GM08714 (cell line): ENCODE measurements around the gene CACNA1E.

Experiments
- H3K4me3 ChIP-seq: fragments of 200-500 bp; sonication (Bioruptor generic); 2 replicates; pipeline ENCODE4 v1.5.1; 2014; ENCODE audit warnings: mild to moderate bottlenecking, low read length, inconsistent platforms
- ZNF274 ChIP-seq: IDR thresholded peaks from 2 replicates; pipeline ENCODE4 v1.6.1; 2012; ENCODE audit warnings: mild to moderate bottlenecking, low read depth, low read length

The CACNA1E gene

DNA sequence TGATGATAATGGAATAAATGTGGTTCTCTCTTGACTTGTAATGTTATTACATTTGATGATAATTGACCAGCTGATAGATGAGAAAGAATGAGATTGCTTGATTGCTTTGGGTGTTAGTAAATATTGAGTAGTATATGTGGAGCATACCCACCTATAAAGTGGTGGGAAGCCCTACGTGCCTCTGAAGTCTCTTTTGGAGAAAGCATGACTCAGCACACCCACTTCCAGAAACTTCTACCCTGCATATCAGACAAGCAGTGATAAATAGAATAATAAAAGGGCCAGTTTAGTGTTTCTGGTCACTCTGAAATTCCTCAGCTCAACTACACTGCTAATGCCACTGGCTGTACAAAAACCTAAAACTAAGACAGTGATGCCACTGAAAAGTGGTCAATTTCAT is 289.4 kb downstream of the CACNA1E start:
- no peak overlapping the region for H3K4me3 ChIP-seq
- TF ChIP-seq ZNF274 = no peak

DNA sequence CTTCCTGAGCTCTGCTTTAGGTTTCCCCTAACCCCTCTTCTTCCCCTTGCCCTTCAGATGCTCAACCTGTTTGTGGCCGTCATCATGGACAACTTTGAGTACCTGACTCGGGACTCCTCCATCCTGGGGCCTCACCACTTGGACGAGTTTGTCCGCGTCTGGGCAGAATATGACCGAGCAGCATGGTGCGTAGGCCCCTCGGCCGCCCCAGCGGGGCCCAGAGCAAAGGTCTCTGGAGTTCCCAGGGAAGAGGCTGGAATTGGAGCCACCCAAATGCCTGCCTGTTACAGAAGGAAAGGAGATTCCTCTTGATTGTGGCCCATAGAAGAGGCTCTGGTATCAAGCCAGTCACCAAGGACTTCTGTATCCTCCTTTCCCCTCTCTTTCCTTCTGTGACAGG is 292.7 kb downstream of the CACNA1E start:
- TF ChIP-seq ZNF274 = no peak
- H3K4me3 ChIP-seq = no peak overlapping the region

DNA sequence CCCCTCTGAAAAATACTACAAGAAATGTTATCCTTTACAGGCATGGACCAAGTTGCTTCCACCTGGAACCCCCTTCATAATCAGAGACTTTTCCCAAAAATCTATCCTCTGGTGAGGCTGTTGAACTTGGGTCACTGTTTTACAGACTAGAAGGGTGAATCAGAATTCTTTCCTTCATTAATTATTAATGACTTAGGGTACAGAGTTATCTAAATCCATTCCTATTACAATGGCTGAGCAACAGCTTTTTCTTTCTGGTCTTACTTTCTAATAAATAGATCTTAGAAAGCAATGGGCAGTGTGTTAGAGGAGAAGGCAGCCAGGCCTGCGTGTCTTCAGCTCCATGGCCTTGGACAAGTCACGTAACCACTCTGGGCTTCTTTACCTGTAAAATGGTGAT is 294.0 kb downstream of the CACNA1E start:
- TF ChIP-seq ZNF274 = no peak
- no peak overlapping the region for H3K4me3 ChIP-seq

DNA sequence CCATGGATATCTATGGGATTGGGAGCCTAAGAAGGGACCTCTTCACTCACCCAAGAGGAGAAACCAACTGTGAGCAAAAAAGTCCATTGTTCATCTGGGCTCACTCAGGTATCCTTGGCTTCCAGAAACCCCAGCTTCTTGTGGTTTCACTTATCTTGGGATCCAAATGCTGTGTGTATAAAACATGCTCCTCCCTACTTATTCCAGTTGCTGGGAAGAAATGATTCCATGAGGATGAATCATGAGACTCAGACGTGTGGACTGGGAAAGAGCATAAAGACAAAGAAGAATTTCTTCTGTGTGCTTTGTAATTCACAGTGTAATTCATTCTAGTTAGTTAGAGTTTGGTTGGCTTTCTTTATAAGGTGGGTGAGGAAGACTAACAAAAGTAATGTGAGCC is 294.5 kb downstream of the CACNA1E start:
- H3K4me3 ChIP-seq = no peak overlapping the region
- TF ChIP-seq ZNF274 = no peak

DNA sequence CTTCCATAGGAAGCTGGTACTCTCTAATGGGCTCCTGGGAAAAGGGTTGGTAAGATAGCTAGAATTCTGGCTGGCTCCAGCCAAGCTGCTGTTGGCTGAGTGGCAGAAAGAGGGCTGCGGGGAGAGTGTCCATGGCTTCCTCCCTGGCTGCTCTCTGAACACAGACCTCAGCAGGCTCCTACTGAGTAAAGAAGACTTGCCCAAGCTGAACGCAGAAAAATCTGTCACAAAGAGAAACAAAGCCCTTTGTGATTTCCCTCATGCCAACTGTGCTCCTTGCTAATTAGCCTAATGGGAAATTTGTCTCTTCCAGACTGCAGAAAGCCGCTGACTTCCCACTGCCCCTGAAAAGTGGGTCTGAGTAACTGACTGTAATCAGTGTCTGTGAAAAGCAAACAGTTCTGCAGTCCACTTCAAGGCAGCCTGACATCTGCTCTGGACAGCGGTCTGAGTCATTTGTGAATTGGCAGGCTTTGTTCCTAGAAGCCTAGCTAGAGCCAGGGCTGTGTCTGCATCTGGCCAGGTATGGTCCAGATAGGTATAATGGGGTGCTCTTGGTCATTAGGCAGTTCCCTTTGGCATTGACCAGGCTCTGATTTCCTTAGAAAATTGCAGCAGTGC is 295.4 kb downstream of the CACNA1E start:
- TF ChIP-seq ZNF274 = no peak

DNA sequence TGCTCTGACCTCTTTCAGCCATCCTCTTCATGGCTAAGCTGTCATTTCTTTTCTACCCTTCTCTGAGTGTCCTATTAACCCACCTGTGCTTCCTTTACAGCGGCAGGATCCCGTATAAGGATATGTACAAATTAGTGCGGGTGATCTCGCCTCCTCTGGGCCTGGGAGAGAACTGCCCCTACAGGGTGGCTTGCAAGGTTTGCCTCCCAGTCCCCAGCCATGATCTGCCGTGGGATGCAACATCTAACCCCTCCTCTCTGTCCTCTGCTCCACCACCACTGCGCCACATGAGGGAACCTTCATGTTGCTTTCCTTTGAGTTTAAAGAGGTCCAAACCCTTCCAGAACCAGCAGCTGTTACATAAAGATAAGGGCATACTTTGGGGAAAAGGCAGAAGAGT is 296.0 kb downstream of the CACNA1E start:
- no peak overlapping the region for H3K4me3 ChIP-seq
- no peak for TF ChIP-seq ZNF274

More for the DNA sequence above, 295.4 kb downstream of the CACNA1E start:
- no peak overlapping the region for H3K4me3 ChIP-seq

DNA sequence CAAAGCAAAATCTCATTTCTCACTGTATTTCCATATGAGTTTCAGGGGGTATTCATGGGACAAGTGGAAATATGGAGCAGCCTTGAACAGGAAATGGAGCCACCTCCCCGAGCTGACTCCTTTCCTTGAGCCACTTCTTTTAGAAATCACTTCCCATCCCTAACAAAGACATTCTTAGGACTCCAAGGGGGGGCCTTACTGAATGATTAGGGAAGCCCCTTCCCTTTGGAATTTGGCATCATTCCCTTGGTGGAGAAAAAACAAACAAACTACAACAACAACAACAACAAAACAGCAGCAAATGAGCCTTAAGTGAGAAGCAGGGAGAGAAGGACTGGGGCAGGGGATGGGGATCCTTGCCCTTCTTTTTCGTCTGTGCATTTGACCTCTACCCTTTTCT is 299.9 kb downstream of the CACNA1E start:
- no peak overlapping the region for H3K4me3 ChIP-seq
- TF ChIP-seq ZNF274 = no peak

DNA sequence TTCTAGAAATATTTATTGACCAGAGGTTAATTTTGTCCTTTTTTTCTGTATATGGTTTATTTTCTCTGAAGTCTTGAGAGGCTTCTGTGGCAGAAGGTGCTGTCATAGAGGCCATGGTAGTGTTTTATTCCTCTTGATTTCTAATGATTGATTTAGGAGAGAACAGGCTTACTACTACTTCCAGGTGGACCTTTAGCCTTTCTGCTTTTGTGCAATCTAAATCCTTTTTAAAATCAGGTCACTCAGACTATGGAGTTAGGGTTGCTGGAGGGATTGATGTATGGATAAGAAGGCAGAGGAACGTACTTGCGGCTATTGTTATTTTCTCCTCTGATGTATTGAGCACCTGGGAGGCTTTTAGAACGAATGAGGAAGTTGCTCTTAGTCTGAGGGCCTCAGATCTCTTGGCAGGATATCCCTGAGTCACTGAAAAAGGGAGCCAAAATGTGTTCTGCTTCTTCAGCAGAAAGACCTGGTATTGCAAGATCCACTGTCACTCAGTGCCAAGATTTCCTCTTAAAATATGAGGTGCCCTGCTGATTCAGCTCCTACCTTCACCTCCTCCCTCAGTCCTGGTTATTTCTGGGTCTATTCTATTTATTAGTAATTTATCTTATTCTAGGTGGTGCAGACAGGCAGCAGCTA is 300.8 kb downstream of the CACNA1E start:
- no peak overlapping the region for H3K4me3 ChIP-seq
- no peak for TF ChIP-seq ZNF274

DNA sequence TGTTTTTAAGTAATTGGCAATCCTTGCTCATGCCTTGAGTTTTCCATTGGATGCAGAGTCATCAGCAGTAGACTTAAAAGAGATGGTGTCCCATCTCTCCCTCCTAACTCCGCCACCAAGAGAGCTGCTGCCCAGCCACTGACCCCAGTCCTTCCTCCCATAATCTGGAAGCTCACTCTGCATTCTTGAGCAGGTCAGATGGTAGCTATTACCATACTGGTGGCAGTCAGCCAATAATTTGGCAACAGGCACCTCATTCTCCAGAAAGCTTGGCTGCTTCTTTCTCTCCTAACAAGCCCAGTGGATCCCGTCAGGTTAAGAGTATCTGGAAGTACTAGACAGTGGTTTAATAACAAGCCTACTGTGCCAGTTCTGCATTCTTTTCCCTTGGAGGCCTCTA is 306.1 kb downstream of the CACNA1E start:
- no peak for TF ChIP-seq ZNF274

DNA sequence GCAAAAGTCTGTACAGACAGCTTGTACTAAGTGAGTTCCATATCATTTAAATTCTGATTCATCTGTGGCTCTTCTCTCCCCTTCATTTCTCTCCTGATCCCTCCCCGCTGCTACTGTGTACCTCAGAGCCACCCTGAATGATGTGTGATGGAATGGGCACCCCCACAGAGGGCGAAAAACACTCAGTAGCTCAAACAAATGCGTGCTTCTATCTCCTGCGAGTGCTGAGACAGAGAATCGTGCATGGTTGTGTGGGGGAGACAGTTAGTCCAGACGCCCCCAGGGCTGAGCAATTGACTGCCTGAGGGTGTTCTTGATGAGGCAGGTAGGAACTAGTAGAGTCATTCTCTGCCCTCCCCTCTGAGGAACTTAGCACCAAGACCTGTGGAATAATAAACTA is 308.4 kb downstream of the CACNA1E start:
- H3K4me3 ChIP-seq = no peak overlapping the region

More for the DNA sequence above, 306.1 kb downstream of the CACNA1E start:
- no peak overlapping the region for H3K4me3 ChIP-seq

DNA sequence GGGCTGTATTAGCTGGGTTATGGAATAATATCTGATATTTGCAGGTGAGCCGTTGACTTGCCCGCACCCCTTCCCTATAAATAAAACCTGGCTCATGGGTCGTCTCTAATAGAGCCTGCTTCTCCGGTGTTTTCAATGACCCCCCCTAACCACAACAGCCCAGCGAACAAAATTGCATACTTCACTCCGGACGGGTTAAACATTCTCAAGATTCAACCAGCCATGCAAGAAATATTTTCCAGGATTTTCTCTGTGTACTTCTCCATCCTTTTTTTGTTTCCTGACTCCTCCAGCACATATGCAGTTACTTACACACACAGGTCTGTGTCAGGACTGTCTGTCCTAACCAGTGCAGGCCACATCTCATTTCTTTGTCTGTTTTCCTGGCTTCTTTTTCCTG is 310.5 kb downstream of the CACNA1E start:
- no peak overlapping the region for H3K4me3 ChIP-seq
- TF ChIP-seq ZNF274 = no peak

More for the DNA sequence above, 308.4 kb downstream of the CACNA1E start:
- TF ChIP-seq ZNF274 = no peak

DNA sequence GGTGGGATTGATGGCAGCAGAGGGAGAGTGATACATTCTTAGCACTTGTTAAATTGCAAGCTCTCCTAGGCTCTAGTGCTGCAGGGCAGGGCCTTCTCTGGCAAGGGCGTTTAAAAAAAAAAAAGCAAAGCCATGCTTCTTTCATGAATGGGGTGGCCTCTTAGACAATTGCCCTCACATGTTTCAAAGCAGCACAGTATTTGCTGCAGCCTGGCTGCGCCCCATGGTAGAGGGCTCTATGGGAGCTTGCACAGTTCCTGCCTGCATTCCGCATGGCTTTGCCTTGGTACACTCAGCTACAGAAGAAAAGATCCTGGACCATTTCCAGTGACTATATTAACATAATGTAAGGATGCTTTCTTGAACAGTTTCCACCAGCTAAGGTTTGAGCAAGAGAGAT is 311.0 kb downstream of the CACNA1E start:
- no peak overlapping the region for H3K4me3 ChIP-seq
- no peak for TF ChIP-seq ZNF274

DNA sequence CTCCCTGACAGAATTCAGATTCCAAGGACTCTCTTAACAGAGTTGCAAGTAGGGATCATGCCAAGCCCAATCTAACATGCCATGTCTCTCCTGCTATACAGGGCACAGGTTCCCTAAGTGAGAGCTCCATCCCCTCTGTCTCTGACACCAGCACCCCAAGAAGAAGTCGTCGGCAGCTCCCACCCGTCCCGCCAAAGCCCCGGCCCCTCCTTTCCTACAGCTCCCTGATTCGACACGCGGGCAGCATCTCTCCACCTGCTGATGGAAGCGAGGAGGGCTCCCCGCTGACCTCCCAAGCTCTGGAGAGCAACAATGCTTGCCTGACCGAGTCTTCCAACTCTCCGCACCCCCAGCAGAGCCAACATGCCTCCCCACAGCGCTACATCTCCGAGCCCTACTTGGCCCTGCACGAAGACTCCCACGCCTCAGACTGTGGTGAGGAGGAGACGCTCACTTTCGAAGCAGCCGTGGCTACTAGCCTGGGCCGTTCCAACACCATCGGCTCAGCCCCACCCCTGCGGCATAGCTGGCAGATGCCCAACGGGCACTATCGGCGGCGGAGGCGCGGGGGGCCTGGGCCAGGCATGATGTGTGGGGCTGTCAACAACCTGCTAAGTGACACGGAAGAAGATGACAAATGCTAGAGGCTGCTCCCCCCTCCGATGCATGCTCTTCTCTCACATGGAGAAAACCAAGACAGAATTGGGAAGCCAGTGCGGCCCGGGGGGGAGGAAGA is 315.0 kb downstream of the CACNA1E start:
- no peak overlapping the region for H3K4me3 ChIP-seq
- no peak for TF ChIP-seq ZNF274

DNA sequence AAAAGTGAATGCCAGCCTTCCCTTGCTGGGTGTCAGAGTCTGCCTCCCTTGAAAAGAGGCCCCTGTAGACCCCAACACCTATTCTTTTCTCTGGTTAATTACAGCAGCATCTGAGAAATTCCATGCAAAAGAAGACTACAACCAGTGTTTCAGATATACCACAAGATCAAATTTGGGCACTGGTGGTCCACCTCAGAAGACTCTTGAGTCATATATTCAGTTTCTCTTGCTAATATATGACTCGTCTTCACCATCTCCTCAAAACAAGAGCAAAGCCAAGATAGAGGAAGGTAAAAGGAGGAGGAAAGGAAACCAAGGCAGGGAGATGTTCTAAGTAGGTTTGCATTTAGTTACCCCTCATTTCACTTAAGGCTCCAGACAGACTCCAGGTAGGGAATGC is 318.3 kb downstream of the CACNA1E start:
- TF ChIP-seq ZNF274 = no peak

DNA sequence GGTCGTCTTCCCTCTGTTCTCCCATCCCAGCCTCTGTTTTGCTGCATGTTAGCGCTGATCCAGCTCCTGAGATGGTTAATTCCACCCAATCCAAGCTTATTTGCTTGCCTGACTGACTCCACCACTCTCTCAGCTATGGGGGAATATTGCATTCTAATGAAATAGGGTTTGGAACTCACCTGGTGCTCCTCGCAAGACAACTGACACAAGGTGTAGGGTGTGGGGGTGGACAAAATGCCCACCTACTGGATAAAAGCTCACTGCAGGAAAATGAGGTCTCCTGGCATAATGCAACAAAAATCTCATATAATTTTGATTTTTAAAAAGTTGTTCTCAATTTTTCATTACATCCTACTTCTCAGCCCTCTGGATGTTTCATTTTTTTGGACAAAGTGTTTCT is 319.1 kb downstream of the CACNA1E start:
- no peak overlapping the region for H3K4me3 ChIP-seq
- no peak for TF ChIP-seq ZNF274

More for the DNA sequence above, 318.3 kb downstream of the CACNA1E start:
- no peak overlapping the region for H3K4me3 ChIP-seq

DNA sequence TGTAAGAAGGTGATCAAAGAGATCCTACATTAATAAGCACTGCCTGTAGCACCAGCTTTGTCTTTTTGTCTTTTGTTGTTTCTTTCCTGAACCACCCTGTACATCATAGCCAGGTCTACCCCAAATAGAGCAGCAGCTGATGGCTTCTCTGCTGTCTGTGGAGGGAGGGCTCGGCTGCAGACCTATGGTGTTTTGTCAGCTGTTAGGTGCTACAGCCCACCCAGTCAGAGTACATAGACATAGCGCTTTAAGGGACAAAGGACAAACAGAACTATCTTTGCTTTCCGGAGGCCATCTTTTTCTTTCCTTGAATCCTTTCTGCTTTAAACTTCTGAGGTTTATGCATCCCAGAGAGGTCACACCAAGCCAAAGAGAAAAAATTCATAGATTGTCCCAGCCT is 320.1 kb downstream of the CACNA1E start:
- no peak for TF ChIP-seq ZNF274
- no peak overlapping the region for H3K4me3 ChIP-seq
